A549 treated with AZD9567 at 1 μM for 4 hours (cell line): ENCODE results near the gene ZNF329. TPM values are rescaled to one million over a fixed set of nuclear protein-coding genes. Genes with fewer than 3 reads are reported as not detected.

Source experiments
- total RNA-seq: library from RNA; stranded (reverse); fragments of 200-300 nt; extraction: Qiagen RNA extraction; gene quantifications from 5 replicates; pipeline ENCODE4 v1.2.3, GENCODE V29; 2022; ENCODE audit not compliant: insufficient read depth

The ZNF329 gene
- 2.5 to 3.1 TPM (median 2.9 TPM) in 5 replicates for total RNA-seq

GRCh38 chr19:58150328-58150921 lies at the start of gene ZNF329:
ZNF329 (minus strand) TSS chr19:58150789; CDS start chr19:58129503, 21,286 bp downstream.

GRCh38 chr19:58182989-58183816 lies 32.6 kb upstream of the ZNF329 start, which contains the start of gene ZNF274:
ZNF274 (plus strand) TSS chr19:58183061; CDS start chr19:58183966, 905 bp downstream.

GRCh38 chr19:58097781-58098681 lies 52.6 kb downstream of the ZNF329 start, which contains the start of gene ZSCAN18:
ZSCAN18 (minus strand) TSS chr19:58098231; CDS start chr19:58090267, 7,964 bp downstream.

Other genes starting within 250 kb of the ZNF329 start
- 2.7 to 4.3 TPM (median 3.4 TPM) in 5 replicates for gene ZNF417, start 234.2 kb downstream of the ZNF329 start, total RNA-seq
- 0.91 to 1.2 TPM (median 1.1 TPM) in 5 replicates for gene ZNF418, start 215.4 kb downstream of the ZNF329 start, total RNA-seq
- 0.94 to 1.4 TPM (median 1.2 TPM) in 5 replicates for gene ZNF256, start 203.1 kb downstream of the ZNF329 start, total RNA-seq
- gene C19orf18, start 176.3 kb downstream of the ZNF329 start, total RNA-seq = 0.09 TPM in 1 of 5 replicates, not detected in the others
- gene ZNF606, start 148.0 kb downstream of the ZNF329 start, total RNA-seq = 1.0 to 3.6 TPM (median 2.6 TPM) in 5 replicates
- not detected in 5 replicates for gene ZSCAN1, start 116.8 kb downstream of the ZNF329 start, total RNA-seq
- gene ZNF135, start 91.5 kb downstream of the ZNF329 start, total RNA-seq = not detected in 5 replicates
- 1.5 to 2.8 TPM (median 1.7 TPM) in 5 replicates for gene ZSCAN18, start 52.6 kb downstream of the ZNF329 start, total RNA-seq
- 13.4 to 14.8 TPM (median 13.9 TPM) in 5 replicates for gene ZNF274, start 32.3 kb upstream of the ZNF329 start, total RNA-seq
- gene ZNF544, start 78.1 kb upstream of the ZNF329 start, total RNA-seq = 9.5 to 21.0 TPM (median 18.5 TPM) in 5 replicates
- 0.81 to 1.6 TPM (median 1.0 TPM) in 5 replicates for gene ZNF8, start 128.2 kb upstream of the ZNF329 start, total RNA-seq
- 93.1 to 105 TPM (median 103 TPM) in 5 replicates for gene ERVK3-1, start 154.6 kb upstream of the ZNF329 start, total RNA-seq
- gene ZSCAN22, start 176.2 kb upstream of the ZNF329 start, total RNA-seq = 2.4 to 3.1 TPM (median 2.6 TPM) in 5 replicates
- gene A1BG, start 202.7 kb upstream of the ZNF329 start, total RNA-seq = 10.8 to 14.5 TPM (median 13.4 TPM) in 5 replicates
- gene ZNF497, start 212.0 kb upstream of the ZNF329 start, total RNA-seq = 1.2 to 1.5 TPM (median 1.4 TPM) in 4 of 5 replicates, not detected in the other
- gene ZNF837, start 230.2 kb upstream of the ZNF329 start, total RNA-seq = 1.0 to 2.0 TPM (median 1.6 TPM) in 5 replicates
- 2,020 to 2,699 TPM (median 2,590 TPM) in 5 replicates for gene RPS5, start 236.5 kb upstream of the ZNF329 start, total RNA-seq
- 0.10 to 0.24 TPM in 2 of 5 replicates, not detected in the others for gene RNF225, start 244.9 kb upstream of the ZNF329 start, total RNA-seq